ENCODE data around the gene KSR1.

DNA sequence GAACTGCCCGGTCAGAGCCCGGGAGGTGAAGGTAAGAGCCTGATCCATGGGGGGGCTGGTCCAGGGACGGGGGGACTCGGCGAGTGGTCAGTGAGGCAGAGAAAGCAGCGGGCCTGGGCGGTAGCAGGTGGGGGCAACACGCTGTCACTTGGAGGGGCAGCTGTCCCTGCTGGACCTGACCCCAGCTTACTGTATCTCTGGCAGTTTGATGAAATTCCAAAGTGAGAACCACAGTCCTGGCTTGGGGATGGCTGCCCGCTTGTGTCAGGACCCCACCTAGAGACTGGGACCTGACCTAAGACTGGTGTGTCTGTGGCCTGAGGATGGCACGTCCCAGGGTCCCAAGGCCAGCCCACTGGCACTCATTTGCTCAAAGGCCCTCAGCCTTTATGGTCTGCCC lies 35.1 kb upstream of the KSR1 start:
- TF ChIP-seq EZH2phosphoT487 (IDR thresholded peaks at IDR 0.05; ENCODE audit: low read depth), result no peak
- TF ChIP-seq, protein P1, sequence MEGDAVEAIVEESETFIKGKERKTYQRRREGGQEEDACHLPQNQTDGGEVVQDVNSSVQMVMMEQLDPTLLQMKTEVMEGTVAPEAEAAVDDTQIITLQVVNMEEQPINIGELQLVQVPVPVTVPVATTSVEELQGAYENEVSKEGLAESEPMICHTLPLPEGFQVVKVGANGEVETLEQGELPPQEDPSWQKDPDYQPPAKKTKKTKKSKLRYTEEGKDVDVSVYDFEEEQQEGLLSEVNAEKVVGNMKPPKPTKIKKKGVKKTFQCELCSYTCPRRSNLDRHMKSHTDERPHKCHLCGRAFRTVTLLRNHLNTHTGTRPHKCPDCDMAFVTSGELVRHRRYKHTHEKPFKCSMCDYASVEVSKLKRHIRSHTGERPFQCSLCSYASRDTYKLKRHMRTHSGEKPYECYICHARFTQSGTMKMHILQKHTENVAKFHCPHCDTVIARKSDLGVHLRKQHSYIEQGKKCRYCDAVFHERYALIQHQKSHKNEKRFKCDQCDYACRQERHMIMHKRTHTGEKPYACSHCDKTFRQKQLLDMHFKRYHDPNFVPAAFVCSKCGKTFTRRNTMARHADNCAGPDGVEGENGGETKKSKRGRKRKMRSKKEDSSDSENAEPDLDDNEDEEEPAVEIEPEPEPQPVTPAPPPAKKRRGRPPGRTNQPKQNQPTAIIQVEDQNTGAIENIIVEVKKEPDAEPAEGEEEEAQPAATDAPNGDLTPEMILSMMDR (IDR thresholded peaks at IDR 0.05; ENCODE audit: low read depth, low read length), result no peak

All from OCI-LY3 (cell line).